Measurements from ENCODE around the gene OBSCN. TPM values are rescaled to one million over a fixed set of nuclear protein-coding genes. Genes with fewer than 3 reads are reported as not detected.
A peak's percentile ranks its signal among the peaks of the same experiment; 100 is the strongest.

OBSCN gene
- total RNA-seq, 2 donors from 2014 or later: 34.3 to 45.2 TPM

DNA sequence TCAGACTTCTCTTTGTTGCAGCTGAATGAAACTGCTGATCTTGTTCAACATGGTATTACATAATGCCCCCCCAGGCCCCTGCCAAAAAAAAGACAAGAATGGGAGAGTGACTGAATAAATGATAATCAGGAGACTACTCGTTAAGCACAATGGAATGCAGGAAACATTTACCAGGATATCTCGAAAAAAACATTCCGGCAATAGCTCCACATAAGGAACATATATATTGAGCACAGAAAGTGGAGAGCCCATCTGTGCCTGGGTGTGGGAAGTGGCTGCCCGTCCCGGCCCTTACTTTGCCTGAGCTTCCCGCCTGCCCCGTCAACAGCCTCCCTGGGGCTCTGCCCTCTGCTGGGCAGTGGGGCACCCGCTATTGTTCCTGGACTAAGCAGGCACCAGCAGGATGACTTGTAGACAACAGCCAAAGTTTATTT is 185.4 kb downstream of the OBSCN start:
- TF ChIP-seq, protein P1, sequence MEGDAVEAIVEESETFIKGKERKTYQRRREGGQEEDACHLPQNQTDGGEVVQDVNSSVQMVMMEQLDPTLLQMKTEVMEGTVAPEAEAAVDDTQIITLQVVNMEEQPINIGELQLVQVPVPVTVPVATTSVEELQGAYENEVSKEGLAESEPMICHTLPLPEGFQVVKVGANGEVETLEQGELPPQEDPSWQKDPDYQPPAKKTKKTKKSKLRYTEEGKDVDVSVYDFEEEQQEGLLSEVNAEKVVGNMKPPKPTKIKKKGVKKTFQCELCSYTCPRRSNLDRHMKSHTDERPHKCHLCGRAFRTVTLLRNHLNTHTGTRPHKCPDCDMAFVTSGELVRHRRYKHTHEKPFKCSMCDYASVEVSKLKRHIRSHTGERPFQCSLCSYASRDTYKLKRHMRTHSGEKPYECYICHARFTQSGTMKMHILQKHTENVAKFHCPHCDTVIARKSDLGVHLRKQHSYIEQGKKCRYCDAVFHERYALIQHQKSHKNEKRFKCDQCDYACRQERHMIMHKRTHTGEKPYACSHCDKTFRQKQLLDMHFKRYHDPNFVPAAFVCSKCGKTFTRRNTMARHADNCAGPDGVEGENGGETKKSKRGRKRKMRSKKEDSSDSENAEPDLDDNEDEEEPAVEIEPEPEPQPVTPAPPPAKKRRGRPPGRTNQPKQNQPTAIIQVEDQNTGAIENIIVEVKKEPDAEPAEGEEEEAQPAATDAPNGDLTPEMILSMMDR (IDR thresholded peaks at IDR 0.05): peak in 3 of 4 experiments; percentile 19 to 68 (median 56)
- no peak for TF ChIP-seq POLR2AphosphoS5 (IDR thresholded peaks at IDR 0.05)
- 36% methylated on average over 8 of the region's 8 CpGs for WGBS
- Histone ChIP-seq H3K27me3 (replicated peaks; ENCODE audit: insufficient read depth) (no peaks in the 10 kb centered on the region), H3K27ac (no peak overlapping the region), H3K36me3 (peaks cover 0 to 17% of the 10 kb centered on the region in 2 donors), H3K4me3 (no peak overlapping the region), H3K9me3 (no peaks in the 10 kb centered on the region), H3K4me1 (replicated peaks) (no peaks in the 10 kb centered on the region)
- no peak for DNase-seq (ENCODE audit: low spot score)
- intact Hi-C loops (cut with DNase I): no loop called here

DNA sequence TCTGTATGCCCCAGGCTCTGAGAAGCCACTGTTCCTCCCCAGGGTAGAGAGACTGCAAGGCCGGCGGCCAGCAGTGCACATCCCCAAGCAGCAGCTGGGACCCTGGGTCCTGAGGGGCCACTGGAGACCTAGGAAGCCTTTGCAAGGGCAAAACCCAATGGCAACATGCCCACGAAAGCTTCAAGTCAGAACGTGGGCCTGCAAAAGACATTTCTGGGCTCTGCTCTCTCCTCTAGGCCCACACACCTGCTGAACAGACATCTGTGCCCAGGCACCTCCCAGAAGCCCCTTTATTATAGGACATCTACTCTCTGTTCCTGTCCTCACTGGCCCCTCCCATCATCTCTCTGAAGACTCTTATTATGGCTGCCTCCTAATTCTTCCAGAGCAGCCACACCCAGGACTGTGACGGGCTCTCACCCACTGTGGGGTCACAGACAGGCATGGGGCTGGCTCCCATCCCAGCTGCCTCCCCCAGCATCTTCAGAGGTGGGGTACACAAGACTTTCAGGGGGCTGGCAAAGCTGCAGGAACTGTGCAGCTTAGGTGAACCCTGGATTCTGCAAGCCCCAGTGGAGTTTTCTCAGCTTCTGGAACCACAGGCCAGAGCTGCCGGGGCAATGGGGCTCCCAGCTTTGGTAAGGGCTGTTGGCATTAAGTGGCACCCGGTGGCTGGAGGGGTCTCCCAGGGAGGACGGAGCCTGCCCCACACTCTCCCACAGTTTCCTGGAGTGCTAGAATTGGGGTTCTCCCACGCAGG is 186.1 kb downstream of the OBSCN start:
- Histone ChIP-seq H3K36me3 (peaks cover 0 to 17% of the 10 kb centered on the region in 2 donors), H3K27me3 (replicated peaks; ENCODE audit: insufficient read depth) (no peaks in the 10 kb centered on the region), H3K4me1 (replicated peaks) (no peaks in the 10 kb centered on the region), H3K27ac (no peak overlapping the region), H3K4me3 (no peak overlapping the region), H3K9me3 (no peaks in the 10 kb centered on the region)
- DNase-seq (ENCODE audit: low spot score): no peak
- WGBS: 82% methylated on average over 9 of the region's 9 CpGs
- intact Hi-C loops (cut with DNase I): no loop called here
- TF ChIP-seq POLR2AphosphoS5 (IDR thresholded peaks at IDR 0.05) (no peak), POLR2A (IDR thresholded peaks at IDR 0.05) (no peak)

DNA sequence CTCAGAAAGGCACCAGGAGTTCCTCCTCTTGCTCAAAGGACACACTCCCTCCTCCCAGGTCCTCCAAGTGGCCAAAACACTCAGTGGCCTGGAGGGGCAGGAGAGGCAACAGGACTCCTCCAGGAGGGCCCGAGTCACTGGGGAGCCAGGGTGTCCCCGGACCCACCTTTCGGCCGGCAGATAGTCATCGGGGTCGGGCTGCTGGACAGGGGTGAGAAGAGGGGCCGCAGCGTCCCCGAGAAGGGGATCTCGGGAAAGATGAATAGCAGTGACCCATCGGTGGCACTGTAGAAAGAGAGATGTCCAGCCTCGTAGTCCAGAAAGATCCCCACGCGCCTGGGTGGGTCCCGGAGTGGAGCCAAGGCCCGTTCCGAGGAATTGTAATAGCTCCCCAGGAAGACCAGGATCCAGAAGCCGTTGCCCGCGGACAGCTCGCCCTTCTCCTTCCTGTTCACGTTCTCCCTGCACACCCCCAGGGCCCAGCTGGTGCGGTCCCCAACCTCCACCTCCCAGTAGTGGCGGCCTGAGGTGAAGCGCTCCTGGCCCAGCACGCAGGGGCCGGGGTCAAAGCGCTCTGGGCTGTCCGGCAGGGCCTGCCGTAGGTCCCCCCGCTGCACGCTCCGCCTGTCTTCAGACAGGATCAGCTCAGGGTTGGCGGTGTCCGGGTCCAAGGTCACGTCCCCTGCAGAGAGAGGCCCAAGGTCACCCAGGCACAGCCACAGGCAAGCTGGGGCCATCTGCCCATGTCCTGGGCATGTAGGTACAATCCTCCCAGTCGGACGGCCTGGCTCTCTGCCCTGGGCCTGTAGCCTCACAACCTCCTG is 186.9 kb downstream of the OBSCN start:
- whole genome bisulfite sequencing: 94% methylated on average over 38 of the region's 38 CpGs
- peaks cover 0 to 17% of the 10 kb centered on the region in 2 donors for H3K36me3 ChIP-seq
- no peak for TF ChIP-seq POLR2A (IDR thresholded peaks at IDR 0.05)
- no peak for TF ChIP-seq POLR2AphosphoS5 (IDR thresholded peaks at IDR 0.05)
- TF ChIP-seq, protein P1 (IDR thresholded peaks at IDR 0.05): no peak
- intact Hi-C loops (cut with DNase I): no loop called here
- no peak for DNase-seq (ENCODE audit: low spot score)
- no peak overlapping the region for H3K4me3 ChIP-seq
- H3K4me1 ChIP-seq (replicated peaks): no peaks in the 10 kb centered on the region
- no peaks in the 10 kb centered on the region for H3K9me3 ChIP-seq
- no peak overlapping the region for H3K27ac ChIP-seq
- no peaks in the 10 kb centered on the region for H3K27me3 ChIP-seq (replicated peaks; ENCODE audit: insufficient read depth)

DNA sequence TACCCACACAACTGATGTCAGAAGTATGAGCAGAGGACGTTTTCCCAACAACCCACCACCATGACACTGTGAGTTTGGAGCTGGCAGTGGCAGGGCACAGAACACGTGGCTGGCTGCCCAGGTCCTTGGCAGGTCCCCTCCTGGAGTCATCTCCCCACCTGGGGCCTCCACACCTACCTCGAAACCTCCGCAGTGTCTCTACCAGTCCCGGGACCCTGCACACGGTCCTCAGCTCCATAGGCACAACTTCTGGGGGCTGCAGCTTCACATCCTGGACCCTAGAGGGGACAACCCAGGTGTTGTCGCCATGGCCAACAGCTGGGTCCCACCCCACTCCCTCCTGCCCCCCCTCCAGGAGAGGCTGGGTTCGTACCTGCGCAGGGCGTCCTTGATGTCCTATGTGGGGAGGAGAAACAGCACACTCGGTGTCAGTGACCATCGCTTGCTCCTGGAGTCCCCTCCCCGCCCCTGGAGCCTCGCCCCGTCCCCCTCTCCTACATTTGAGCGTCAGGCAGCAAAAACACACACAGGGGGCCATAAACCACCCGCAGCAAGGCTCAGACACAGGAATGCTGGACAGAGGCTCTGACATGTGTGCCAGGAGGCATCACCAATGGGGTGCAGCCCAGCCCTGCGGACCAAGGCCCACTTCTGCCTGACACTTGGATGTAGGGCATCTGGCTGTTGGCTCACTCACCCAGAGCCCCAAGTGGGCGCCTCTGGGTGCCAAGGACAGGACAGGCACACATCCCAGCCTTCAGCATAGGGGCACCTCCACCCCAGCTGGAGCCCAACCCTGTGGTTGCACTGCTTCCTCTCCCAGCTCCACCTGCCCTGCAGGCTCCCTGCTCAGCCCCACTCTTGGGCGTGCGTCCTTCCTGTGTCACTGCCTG is 189.2 kb downstream of the OBSCN start:
- no peak for DNase-seq (ENCODE audit: low spot score)
- Histone ChIP-seq H3K27ac (no peak overlapping the region), H3K36me3 (peaks cover 0 to 17% of the 10 kb centered on the region in 2 donors), H3K27me3 (replicated peaks; ENCODE audit: insufficient read depth) (no peaks in the 10 kb centered on the region), H3K9me3 (no peaks in the 10 kb centered on the region), H3K4me1 (replicated peaks) (no peaks in the 10 kb centered on the region), H3K4me3 (no peak overlapping the region)
- TF ChIP-seq POLR2AphosphoS5 (IDR thresholded peaks at IDR 0.05) (no peak), POLR2A (IDR thresholded peaks at IDR 0.05) (no peak)
- TF ChIP-seq, protein P1 (IDR thresholded peaks at IDR 0.05): no peak
- WGBS: 90% methylated on average over 21 of the region's 21 CpGs
- intact Hi-C loops (cut with DNase I): no loop called here

DNA sequence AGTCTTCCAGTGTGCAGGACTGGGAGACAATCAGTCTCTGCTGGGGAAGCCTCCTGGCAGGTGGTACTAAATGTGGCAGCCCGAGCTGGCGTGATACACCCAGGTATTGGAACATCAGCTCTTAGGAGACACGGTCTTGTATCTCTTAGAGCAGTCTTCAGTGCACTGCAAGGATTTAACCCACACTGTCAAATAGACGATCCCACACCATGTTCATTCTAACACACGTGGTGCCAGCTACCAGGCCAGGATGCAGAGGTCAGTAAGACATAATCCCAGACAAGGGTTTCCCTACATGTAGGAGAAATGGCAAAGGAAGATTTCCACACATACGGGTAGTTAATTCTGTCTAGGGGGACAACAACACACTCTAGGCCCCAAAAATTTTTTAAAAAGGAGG is 190.1 kb downstream of the OBSCN start:
- DNase-seq (ENCODE audit: low spot score): no peak
- Histone ChIP-seq H3K27me3 (replicated peaks; ENCODE audit: insufficient read depth) (no peaks in the 10 kb centered on the region), H3K27ac (no peak overlapping the region), H3K36me3 (peaks cover 0 to 17% of the 10 kb centered on the region in 2 donors), H3K4me1 (replicated peaks) (no peaks in the 10 kb centered on the region), H3K4me3 (no peak overlapping the region), H3K9me3 (no peaks in the 10 kb centered on the region)
- TF ChIP-seq, protein P1 (IDR thresholded peaks at IDR 0.05): no peak
- no peak for TF ChIP-seq POLR2AphosphoS5 (IDR thresholded peaks at IDR 0.05)
- no peak for TF ChIP-seq POLR2A (IDR thresholded peaks at IDR 0.05)
- 87% methylated on average over 6 of the region's 6 CpGs for WGBS
- intact Hi-C loops (cut with DNase I): no loop called here

All from prostate gland (tissue), 2 donors.